HepG2 (cell line): ENCODE data around the gene C6orf132. TPM values are rescaled to one million over a fixed set of nuclear protein-coding genes. Genes with fewer than 3 reads are reported as not detected.

Source experiments
- BRD4 ChIP-seq: sonication (generic); formaldehyde crosslinking; IDR thresholded peaks from 2 replicates; pipeline ENCODE4 v1.4.0; 2020; ENCODE audit warnings: missing genetic modification reagents
- CERS6 ChIP-seq: sonication (generic); formaldehyde crosslinking; IDR thresholded peaks from 2 replicates; pipeline ENCODE4 v1.5.0; 2020; ENCODE audit warnings: missing genetic modification reagents
- HDAC6 ChIP-seq: fragments of 200-600 bp; sonication (generic); IDR thresholded peaks from 2 replicates; pipeline ENCODE4 v1.7.0; 2017; ENCODE audit warnings: mild to moderate bottlenecking, antibody characterized with exemption, low read length, low read depth
- MYPOP ChIP-seq: sonication (generic); formaldehyde crosslinking; IDR thresholded peaks from 2 replicates; pipeline ENCODE4 v1.8.1; 2023; ENCODE audit warnings: mild to moderate bottlenecking, moderate library complexity, missing genetic modification reagents
- NFKB2 ChIP-seq: sonication (generic); formaldehyde crosslinking; IDR thresholded peaks from 2 replicates; pipeline ENCODE4 v1.4.0; 2020; ENCODE audit warnings: missing genetic modification reagents, borderline replicate concordance
- NR0B2 ChIP-seq: sonication (generic); formaldehyde crosslinking; IDR thresholded peaks from 2 replicates; pipeline ENCODE4 v1.4.0; 2020; ENCODE audit warnings: mild to moderate bottlenecking, missing genetic modification reagents
- SMC3 ChIP-seq: IDR thresholded peaks from 2 replicates; pipeline ENCODE4 v1.6.1; 2011; ENCODE audit warnings: low read length, improper control_type of control experiment
- SP2 ChIP-seq: sonication (generic); formaldehyde crosslinking; IDR thresholded peaks from 2 replicates; pipeline ENCODE4 v1.5.1; 2020; ENCODE audit warnings: mild to moderate bottlenecking, missing genetic modification reagents
- TAF15 ChIP-seq: fragments of 200-400 bp; formaldehyde crosslinking; IDR thresholded peaks from one replicate; pipeline ENCODE4 v1.6.1; 2018; ENCODE audit warnings: mild to moderate bottlenecking, low read depth, low read length; ENCODE audit not compliant: poor library complexity, severe bottlenecking
- ZBTB42 ChIP-seq: sonication (generic); formaldehyde crosslinking; IDR thresholded peaks from 2 replicates; pipeline ENCODE4 v1.5.0; 2020; ENCODE audit warnings: mild to moderate bottlenecking, missing genetic modification reagents
- ZNF225 ChIP-seq: sonication (generic); formaldehyde crosslinking; IDR thresholded peaks from 2 replicates; pipeline ENCODE4 v1.4.0; 2020; ENCODE audit warnings: mild to moderate bottlenecking, missing genetic modification reagents
- ZNF672 ChIP-seq: sonication (generic); formaldehyde crosslinking; IDR thresholded peaks from 2 replicates; pipeline ENCODE4 v1.8.1; 2022; ENCODE audit warnings: missing genetic modification reagents
- ZNF737 ChIP-seq: sonication (generic); formaldehyde crosslinking; IDR thresholded peaks from 2 replicates; pipeline ENCODE4 v1.5.0; 2020; ENCODE audit warnings: missing genetic modification reagents, mild to moderate bottlenecking, borderline replicate concordance
- ZNF749 ChIP-seq: sonication (generic); formaldehyde crosslinking; IDR thresholded peaks from 2 replicates; pipeline ENCODE4 v1.8.0; 2022; ENCODE audit warnings: mild to moderate bottlenecking, missing genetic modification reagents, moderate library complexity, borderline replicate concordance
- ZNF781 ChIP-seq: sonication (generic); formaldehyde crosslinking; IDR thresholded peaks from 2 replicates; pipeline ENCODE4 v1.5.1; 2020; ENCODE audit warnings: borderline replicate concordance, mild to moderate bottlenecking, missing genetic modification reagents; ENCODE audit errors: not compliant biosample characterization
- polyA plus RNA-seq, 8 experiments: library from polyadenylated mRNA; depleted of rRNA in 3 of 8; stranded (reverse) in 7 of 8; unstranded in 1 of 8; fragments of >200 nt; fragmentation: Illumina TruSeq in 4 of 8; extraction: Trizol in 4 of 8; gene quantifications; 2 replicates each; pipeline versions ENCODE4 v1.2.1 to v1.2.3, GENCODE V29; 2011 to 2016; ENCODE audit warnings: low read depth in 4 of 8, missing spikeins in 1 of 8, mixed read lengths in 1 of 8; ENCODE audit not compliant: insufficient read depth in 1 of 8
- total RNA-seq, 5 experiments: library from RNA; depleted of rRNA; stranded (reverse); fragments of >200 nt; fragmentation: Illumina TruSeq; extraction: Trizol; gene quantifications; 2 replicates each; pipeline ENCODE4 v1.2.3, GENCODE V29; 2016; ENCODE audit warnings: low read depth in 1 of 5
- TF ChIP-seq, protein P1 (sequence below): IDR thresholded peaks from 2 replicates; pipeline ENCODE4 v1.6.1; 2012; ENCODE audit warnings: low read length, improper control_type of control experiment
- TF ChIP-seq, protein P2 (sequence below): sonication (generic); formaldehyde crosslinking; IDR thresholded peaks from 2 replicates; pipeline ENCODE4 v1.5.1; 2020; ENCODE audit warnings: mild to moderate bottlenecking, missing genetic modification reagents, moderate library complexity

C6orf132 gene
- total and polyA plus RNA-seq, 2 of the 13 experiments (the other 11 are each of a cell fraction or from before 2014, with no cell fraction given): 0.78 to 3.0 TPM

GRCh38 chr6:42142118-42142835, at the start of gene C6orf132 (continued):
- TF ChIP-seq, protein P1, sequence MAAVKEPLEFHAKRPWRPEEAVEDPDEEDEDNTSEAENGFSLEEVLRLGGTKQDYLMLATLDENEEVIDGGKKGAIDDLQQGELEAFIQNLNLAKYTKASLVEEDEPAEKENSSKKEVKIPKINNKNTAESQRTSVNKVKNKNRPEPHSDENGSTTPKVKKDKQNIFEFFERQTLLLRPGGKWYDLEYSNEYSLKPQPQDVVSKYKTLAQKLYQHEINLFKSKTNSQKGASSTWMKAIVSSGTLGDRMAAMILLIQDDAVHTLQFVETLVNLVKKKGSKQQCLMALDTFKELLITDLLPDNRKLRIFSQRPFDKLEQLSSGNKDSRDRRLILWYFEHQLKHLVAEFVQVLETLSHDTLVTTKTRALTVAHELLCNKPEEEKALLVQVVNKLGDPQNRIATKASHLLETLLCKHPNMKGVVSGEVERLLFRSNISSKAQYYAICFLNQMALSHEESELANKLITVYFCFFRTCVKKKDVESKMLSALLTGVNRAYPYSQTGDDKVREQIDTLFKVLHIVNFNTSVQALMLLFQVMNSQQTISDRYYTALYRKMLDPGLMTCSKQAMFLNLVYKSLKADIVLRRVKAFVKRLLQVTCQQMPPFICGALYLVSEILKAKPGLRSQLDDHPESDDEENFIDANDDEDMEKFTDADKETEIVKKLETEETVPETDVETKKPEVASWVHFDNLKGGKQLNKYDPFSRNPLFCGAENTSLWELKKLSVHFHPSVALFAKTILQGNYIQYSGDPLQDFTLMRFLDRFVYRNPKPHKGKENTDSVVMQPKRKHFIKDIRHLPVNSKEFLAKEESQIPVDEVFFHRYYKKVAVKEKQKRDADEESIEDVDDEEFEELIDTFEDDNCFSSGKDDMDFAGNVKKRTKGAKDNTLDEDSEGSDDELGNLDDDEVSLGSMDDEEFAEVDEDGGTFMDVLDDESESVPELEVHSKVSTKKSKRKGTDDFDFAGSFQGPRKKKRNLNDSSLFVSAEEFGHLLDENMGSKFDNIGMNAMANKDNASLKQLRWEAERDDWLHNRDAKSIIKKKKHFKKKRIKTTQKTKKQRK: no peak
- no peak for TF ChIP-seq ZNF781 (CRISPR knock-in tag)
- TF ChIP-seq ZNF737 (CRISPR knock-in tag): no peak
- TF ChIP-seq HDAC6: no peak
- TF ChIP-seq, protein P2, sequence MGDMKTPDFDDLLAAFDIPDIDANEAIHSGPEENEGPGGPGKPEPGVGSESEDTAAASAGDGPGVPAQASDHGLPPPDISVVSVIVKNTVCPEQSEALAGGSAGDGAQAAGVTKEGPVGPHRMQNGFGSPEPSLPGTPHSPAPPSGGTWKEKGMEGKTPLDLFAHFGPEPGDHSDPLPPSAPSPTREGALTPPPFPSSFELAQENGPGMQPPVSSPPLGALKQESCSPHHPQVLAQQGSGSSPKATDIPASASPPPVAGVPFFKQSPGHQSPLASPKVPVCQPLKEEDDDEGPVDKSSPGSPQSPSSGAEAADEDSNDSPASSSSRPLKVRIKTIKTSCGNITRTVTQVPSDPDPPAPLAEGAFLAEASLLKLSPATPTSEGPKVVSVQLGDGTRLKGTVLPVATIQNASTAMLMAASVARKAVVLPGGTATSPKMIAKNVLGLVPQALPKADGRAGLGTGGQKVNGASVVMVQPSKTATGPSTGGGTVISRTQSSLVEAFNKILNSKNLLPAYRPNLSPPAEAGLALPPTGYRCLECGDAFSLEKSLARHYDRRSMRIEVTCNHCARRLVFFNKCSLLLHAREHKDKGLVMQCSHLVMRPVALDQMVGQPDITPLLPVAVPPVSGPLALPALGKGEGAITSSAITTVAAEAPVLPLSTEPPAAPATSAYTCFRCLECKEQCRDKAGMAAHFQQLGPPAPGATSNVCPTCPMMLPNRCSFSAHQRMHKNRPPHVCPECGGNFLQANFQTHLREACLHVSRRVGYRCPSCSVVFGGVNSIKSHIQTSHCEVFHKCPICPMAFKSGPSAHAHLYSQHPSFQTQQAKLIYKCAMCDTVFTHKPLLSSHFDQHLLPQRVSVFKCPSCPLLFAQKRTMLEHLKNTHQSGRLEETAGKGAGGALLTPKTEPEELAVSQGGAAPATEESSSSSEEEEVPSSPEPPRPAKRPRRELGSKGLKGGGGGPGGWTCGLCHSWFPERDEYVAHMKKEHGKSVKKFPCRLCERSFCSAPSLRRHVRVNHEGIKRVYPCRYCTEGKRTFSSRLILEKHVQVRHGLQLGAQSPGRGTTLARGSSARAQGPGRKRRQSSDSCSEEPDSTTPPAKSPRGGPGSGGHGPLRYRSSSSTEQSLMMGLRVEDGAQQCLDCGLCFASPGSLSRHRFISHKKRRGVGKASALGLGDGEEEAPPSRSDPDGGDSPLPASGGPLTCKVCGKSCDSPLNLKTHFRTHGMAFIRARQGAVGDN (CRISPR knock-in tag): peak; percentile 62; the same call in 1 of the 2 replicates
- TF ChIP-seq NFKB2 (CRISPR knock-in tag): no peak
- TF ChIP-seq ZNF672: no peak
- no peak for TF ChIP-seq SP2
- TF ChIP-seq BRD4: peak; percentile 6; the same call in 1 of the 2 replicates
- no peak for TF ChIP-seq CERS6 (CRISPR knock-in tag)
- TF ChIP-seq NR0B2 (CRISPR knock-in tag): no peak
- no peak for TF ChIP-seq SMC3
- TF ChIP-seq ZNF749 (CRISPR knock-in tag): 0 out of 2 replicates have a peak, but pooled peaks have one; percentile 60
- no peak for TF ChIP-seq ZNF225 (CRISPR knock-in tag)
- no peak for TF ChIP-seq ZBTB42
- TF ChIP-seq MYPOP (CRISPR knock-in tag): no peak
- no peak for TF ChIP-seq TAF15
